ENCODE measurements around the gene FAM156A. TPM values are rescaled to one million over a fixed set of nuclear protein-coding genes. Genes with fewer than 3 reads are reported as not detected.
A peak's percentile ranks its signal among the peaks of the same experiment; 100 is the strongest.
"Not testable (repeated sequence)": the region's sequence is repeated elsewhere in the genome, so short reads cannot be mapped to it uniquely, and the experiment has no call there.

The FAM156A gene
- total and polyA plus RNA-seq, 5 donors, result 8.2 to 17.9 (median 11.2) TPM

DNA sequence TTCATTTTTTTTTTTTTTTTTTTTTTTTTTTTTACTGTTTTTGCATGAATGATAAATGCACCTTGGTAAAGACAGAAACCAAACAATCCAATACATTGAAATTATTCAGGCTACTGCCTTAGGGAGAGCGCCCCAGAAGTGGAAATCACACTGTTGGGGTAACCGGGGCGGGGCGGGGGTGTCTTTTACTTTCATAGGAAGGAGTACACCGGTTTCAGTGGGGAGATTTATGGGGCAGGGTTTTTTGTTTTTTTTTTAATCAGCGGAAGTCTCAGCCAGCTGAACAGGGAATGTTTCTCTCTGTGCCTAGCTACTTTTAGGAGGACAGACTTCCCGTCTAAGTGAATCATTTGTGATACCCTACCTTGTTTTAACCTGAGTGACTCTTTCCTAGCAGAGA lies 643 bp upstream of the FAM156A start:
- H3K4me1 ChIP-seq (ENCODE audit: control insufficient read depth, insufficient read depth, low read length); intact Hi-C loops (cut with DNase I); ATAC-seq; H3K9me3 ChIP-seq (ENCODE audit: control insufficient read depth, low read length); H3K4me3 ChIP-seq (ENCODE audit: low read length); H3K27me3 ChIP-seq (ENCODE audit: control insufficient read depth, insufficient read depth); H3K27ac ChIP-seq (ENCODE audit: low read length); DNase-seq: not testable (repeated sequence)
- no CpG with 5 or more reads among the region's 7 CpGs for WGBS

DNA sequence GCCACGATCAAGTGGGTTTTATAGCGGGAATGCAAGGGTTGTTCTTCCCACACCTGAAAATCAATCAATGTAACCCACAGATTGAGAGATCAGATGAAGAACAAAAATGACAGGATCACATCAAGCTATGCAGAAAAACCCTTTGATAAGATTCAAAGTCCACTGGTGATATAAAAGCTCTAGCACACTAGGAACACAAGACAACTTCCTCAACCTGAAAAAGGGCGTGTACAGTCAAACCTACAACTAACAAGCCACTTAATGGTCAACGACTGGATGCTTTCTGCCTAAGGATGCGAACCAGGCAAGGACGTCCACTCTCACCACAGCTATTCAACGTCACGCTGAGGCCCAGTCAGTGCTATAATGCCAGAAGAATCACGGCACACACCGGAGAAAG lies 8.4 kb downstream of the FAM156A start:
- WGBS, result no CpG with 5 or more reads among the region's 10 CpGs
- DNase-seq; ATAC-seq; H3K4me3 ChIP-seq (ENCODE audit: low read length); H3K27ac ChIP-seq (ENCODE audit: low read length); H3K9me3 ChIP-seq (ENCODE audit: control insufficient read depth, low read length); H3K27me3 ChIP-seq (ENCODE audit: control insufficient read depth, insufficient read depth); intact Hi-C loops (cut with DNase I); H3K4me1 ChIP-seq (ENCODE audit: control insufficient read depth, insufficient read depth, low read length): not testable (repeated sequence)

DNA sequence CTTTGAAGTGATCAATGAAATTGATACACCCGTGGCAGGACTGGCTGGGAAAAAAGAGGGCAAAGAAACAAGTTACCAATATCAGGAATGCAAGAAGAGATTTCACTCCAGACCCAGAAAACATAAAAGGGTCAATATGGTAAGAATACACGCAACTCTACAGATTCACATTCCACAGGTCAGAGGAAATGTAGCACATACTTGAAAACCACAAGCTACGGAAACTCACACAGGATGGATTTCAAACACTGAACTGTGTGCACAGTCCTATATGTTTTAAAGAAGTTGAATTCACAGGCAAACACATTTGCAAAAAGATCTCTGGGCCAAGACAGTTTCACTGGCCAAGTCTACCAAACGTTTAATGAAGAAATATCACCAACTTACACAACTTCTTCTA lies 9.0 kb downstream of the FAM156A start:
- ATAC-seq; H3K4me1 ChIP-seq (ENCODE audit: control insufficient read depth, insufficient read depth, low read length); H3K9me3 ChIP-seq (ENCODE audit: control insufficient read depth, low read length); H3K27me3 ChIP-seq (ENCODE audit: control insufficient read depth, insufficient read depth); intact Hi-C loops (cut with DNase I); DNase-seq; H3K27ac ChIP-seq (ENCODE audit: low read length); H3K4me3 ChIP-seq (ENCODE audit: low read length): not testable (repeated sequence)
- no CpG with 5 or more reads among the region's 4 CpGs for WGBS

DNA sequence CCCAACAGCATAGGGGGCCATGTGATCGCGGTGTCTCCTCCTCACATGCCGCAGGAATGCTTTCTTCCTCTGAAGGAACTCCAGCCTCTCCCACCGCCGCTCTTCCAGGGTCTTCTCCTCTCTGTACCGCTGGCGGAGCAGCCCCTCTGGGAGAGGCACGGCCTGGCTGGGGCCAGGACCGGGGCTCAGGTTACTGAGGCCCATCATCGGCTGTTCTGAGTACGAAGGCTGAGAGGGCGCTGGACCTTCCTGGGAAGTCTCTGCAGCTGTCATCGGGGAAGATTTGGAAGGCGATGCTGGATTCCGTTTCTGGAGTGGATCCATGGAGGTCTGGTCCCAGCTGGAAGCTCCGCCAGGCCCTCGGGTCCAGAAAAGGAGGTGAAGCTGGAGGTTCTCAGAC lies 10.1 kb downstream of the FAM156A start:
- H3K9me3 ChIP-seq (ENCODE audit: control insufficient read depth, low read length); H3K4me1 ChIP-seq (ENCODE audit: control insufficient read depth, insufficient read depth, low read length); H3K4me3 ChIP-seq (ENCODE audit: low read length); H3K27ac ChIP-seq (ENCODE audit: low read length); DNase-seq; ATAC-seq; H3K27me3 ChIP-seq (ENCODE audit: control insufficient read depth, insufficient read depth); intact Hi-C loops (cut with DNase I): not testable (repeated sequence)
- no CpG with 5 or more reads among the region's 17 CpGs for WGBS

DNA sequence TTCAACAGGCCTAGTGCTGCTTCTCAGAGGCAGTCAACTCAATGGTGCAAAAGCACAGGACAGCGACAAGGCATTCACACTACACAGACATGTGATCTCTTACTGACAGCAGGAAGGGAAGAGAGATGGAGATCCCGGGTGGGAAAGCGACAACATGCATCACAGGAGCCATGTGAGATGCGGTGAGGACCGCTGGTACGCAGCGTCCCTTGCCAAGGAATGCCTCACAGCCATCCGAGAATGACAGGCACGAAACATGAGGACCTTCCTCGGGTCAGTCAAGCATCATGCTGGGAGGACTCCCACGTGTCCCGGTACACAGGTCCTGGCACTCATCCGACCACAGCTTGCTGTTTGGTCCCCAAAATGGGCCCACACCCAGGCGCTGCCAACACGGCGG lies 10.8 kb downstream of the FAM156A start:
- H3K9me3 ChIP-seq (ENCODE audit: control insufficient read depth, low read length); H3K27ac ChIP-seq (ENCODE audit: low read length); H3K27me3 ChIP-seq (ENCODE audit: control insufficient read depth, insufficient read depth); H3K4me3 ChIP-seq (ENCODE audit: low read length); intact Hi-C loops (cut with DNase I); ATAC-seq; DNase-seq; H3K4me1 ChIP-seq (ENCODE audit: control insufficient read depth, insufficient read depth, low read length): not testable (repeated sequence)
- WGBS, result no CpG with 5 or more reads among the region's 16 CpGs

DNA sequence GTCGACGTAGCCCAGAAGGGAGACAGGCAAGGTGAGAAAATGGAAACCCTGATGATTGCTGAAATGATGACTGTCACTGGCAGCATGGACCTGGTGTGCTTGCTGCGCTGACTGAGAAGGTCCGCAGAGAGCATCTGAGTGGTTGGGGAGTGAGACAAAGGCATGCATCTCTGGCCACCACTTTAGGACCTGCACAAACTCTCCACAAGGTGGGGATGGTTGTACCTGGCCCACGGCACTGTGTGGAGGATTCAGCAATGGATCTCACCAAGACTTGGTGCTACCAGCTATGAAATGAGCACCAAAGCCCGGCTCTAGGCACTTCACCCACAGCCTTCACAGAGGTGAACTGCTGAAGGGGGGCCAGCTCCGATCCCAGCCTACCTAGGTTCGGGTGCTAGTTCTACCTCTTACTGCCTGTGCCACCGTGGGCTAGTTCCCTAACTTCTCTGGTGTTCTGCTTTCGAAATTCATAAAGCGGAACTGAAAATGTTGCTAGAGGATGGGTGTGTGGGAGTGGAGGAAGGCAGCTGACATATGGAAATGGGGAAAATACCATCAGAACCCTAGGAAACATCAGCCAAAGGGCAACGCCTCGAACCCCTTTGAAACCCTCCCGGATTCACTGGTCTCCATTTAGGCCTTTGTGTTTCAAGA lies 12.4 kb downstream of the FAM156A start:
- not testable (repeated sequence) for ATAC-seq
- WGBS, result no CpG with 5 or more reads among the region's 14 CpGs

DNA sequence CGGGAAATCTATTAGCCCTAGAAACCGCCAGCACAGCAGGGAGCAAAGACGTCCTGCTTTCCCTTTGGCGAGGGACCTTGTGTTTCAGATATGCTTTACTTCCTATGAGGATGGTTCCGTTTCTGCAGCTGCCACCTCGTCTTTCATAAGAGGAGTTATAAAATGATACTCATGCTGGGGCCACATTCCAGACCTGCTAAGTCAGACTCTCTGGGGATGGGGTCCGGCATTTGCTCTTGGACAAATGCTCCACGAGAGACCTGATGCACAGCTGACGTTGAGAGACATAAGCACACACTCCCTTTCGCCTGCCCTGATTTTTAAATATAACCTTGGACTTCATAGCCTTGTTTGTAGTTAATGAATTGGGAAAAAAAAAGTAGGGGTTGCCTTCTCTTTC lies 16.6 kb downstream of the FAM156A start:
- ATAC-seq, result not testable (repeated sequence)

More for the DNA sequence above, 12.4 kb downstream of the FAM156A start:
- H3K27ac ChIP-seq (ENCODE audit: low read length); H3K4me1 ChIP-seq (ENCODE audit: control insufficient read depth, insufficient read depth, low read length); H3K9me3 ChIP-seq (ENCODE audit: control insufficient read depth, low read length); intact Hi-C loops (cut with DNase I); H3K27me3 ChIP-seq (ENCODE audit: control insufficient read depth, insufficient read depth); DNase-seq; H3K4me3 ChIP-seq (ENCODE audit: low read length): not testable (repeated sequence)

DNA sequence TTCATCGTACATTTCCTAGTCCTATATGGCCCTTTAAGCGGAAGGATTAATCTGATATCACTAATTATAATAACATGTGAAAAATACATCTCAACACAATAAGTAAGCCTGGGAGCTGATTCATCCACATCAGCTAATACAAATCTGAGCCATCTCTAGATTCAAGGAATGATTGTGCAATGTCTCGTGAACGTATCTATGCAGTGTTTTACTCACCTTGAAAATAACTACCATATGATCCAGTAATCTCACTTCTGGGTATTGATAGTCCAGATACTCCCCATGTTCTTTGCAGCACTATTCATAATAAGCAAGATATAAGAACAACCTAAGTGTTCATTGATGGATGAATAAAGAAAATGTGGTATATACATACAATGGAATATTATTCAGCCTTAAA lies 17.6 kb downstream of the FAM156A start:
- H3K4me1 ChIP-seq (ENCODE audit: control insufficient read depth, insufficient read depth, low read length); H3K4me3 ChIP-seq (ENCODE audit: low read length); H3K9me3 ChIP-seq (ENCODE audit: control insufficient read depth, low read length); DNase-seq; H3K27ac ChIP-seq (ENCODE audit: low read length); intact Hi-C loops (cut with DNase I); H3K27me3 ChIP-seq (ENCODE audit: control insufficient read depth, insufficient read depth); ATAC-seq: not testable (repeated sequence)
- no CpG with 5 or more reads among the region's 4 CpGs for whole genome bisulfite sequencing

More for the DNA sequence above, 16.6 kb downstream of the FAM156A start:
- DNase-seq; H3K9me3 ChIP-seq (ENCODE audit: control insufficient read depth, low read length); H3K27me3 ChIP-seq (ENCODE audit: control insufficient read depth, insufficient read depth); intact Hi-C loops (cut with DNase I); H3K4me1 ChIP-seq (ENCODE audit: control insufficient read depth, insufficient read depth, low read length); H3K4me3 ChIP-seq (ENCODE audit: low read length); H3K27ac ChIP-seq (ENCODE audit: low read length): not testable (repeated sequence)
- no CpG with 5 or more reads among the region's 10 CpGs for WGBS

DNA sequence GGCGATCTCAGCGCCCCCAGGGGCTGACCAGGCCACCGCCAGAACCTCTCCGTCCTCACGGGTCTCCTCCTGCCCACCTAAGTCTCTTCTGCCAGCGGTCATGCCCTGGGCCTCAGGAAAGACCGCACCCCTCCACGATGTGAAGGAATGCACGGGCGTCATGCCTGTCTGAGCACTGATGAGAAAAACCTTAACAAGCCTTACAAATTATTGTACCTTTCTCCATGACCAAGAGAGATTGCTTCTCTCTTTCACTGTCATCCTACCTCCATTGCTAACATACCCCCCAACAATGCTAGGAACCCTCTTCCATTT lies 22.9 kb downstream of the FAM156A start:
- ATAC-seq, result peak in 1 of 2 donors; percentile 24
- DNase-seq; intact Hi-C loops (cut with DNase I); H3K9me3 ChIP-seq (ENCODE audit: control insufficient read depth, low read length); H3K4me1 ChIP-seq (ENCODE audit: control insufficient read depth, insufficient read depth, low read length); H3K27me3 ChIP-seq (ENCODE audit: control insufficient read depth, insufficient read depth): not testable (repeated sequence)
- WGBS, result under 1% methylated on average over 10 of the region's 10 CpGs
- H3K27ac ChIP-seq (ENCODE audit: low read length), result peak overlapping the region; percentile 91
- peak overlapping the region; percentile 44 for H3K4me3 ChIP-seq (ENCODE audit: low read length)

DNA sequence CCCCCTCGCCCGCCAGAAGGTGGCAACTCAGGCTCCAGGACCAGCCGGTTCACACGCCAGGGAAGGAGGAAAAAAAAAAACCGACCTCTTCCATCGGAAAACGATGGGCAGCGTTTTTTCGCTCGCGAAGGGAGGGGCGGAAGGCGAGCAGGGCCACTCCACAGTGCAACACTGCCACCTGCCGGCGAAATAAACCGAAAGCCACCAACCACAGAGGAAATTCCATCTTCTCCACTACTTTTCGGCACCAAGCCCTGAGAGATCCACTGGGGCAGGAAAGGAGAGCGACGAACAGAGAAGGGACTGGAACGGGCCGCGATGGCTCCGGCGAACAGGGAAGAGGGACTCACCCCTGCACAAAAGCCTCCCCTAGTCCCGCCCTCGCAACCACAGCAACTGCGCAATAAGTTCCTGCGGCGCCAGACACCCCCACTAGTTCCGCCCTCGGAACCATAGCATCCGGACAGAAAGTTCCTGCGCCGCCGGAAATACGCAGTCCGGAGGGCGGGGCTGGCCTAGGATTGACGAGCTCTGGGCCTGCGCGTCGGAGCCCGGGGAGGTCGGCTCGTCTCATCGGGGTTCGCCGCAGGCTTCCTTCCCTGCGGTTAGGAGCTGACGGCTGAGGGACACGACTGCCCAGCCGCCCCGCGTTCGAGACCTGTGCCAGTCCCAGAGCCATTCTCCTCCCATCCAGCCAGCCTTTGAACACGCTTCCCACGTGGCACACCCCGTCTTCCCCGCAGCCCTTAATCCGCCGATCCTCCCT lies 23.4 kb downstream of the FAM156A start:
- Histone ChIP-seq H3K9me3 (ENCODE audit: control insufficient read depth, low read length) (no peaks in the 10 kb centered on the region), H3K27me3 (ENCODE audit: control insufficient read depth, insufficient read depth) (no peaks in the 10 kb centered on the region), H3K4me1 (ENCODE audit: control insufficient read depth, insufficient read depth, low read length) (no peaks in the 10 kb centered on the region), H3K27ac (ENCODE audit: low read length) (peak overlapping the region; percentile 98), H3K4me3 (ENCODE audit: low read length) (peak overlapping the region; percentile 44)
- intact Hi-C loops (cut with DNase I), result no loop called here
- peak; percentile 98 to 99 for ATAC-seq
- DNase-seq, result peak; percentile 96 to 99 (median 98)
- under 1% methylated on average over 61 of the region's 61 CpGs for WGBS

DNA sequence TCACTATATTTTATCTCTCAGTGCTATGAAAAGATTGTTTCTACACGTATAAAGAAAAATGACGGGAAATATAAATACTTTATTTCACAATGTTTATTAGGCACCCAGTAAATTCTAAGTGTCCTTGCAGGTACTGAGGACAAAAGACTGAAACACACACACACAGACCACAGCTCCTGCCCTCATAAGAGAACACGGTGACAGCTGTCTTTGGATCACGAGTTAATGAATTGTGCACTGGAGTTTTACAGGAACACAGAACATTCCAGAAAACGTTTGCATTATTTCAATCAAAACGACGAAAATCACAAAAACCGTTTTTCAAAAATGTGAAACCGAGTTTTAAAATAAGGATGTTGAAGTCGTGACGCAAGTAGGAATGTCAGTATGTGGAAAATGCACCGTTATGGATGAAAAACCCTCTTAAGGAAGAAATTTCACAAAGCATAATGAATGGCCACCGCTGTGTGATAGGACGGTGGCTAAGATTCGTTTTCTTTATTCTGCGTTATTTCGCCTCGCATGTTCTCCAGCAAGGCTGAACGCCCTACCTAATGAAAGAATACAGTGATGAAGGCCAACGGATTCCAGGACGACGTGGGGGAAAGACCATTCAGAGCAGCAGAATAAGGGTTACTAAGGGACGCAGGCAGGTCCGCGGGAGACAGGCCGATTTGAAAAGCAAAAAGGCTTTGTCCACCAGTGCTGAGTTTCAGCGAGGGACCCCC lies 24.2 kb downstream of the FAM156A start:
- intact Hi-C loops (cut with DNase I), result no loop called here
- H3K4me3 ChIP-seq (ENCODE audit: low read length), result peak overlapping the region; percentile 44
- no peaks in the 10 kb centered on the region for H3K27me3 ChIP-seq (ENCODE audit: control insufficient read depth, insufficient read depth)
- H3K4me1 ChIP-seq (ENCODE audit: control insufficient read depth, insufficient read depth, low read length), result no peaks in the 10 kb centered on the region
- no peaks in the 10 kb centered on the region for H3K9me3 ChIP-seq (ENCODE audit: control insufficient read depth, low read length)
- 2% methylated on average over 27 of the region's 27 CpGs for WGBS
- no peak for DNase-seq
- ATAC-seq, result no peak
- peak overlapping the region; percentile 98 for H3K27ac ChIP-seq (ENCODE audit: low read length)
